SU-DHL-6 (cell line): ENCODE data around the gene VSIG4.

ENCODE experiments used
- H2AFZ ChIP-seq: fragments of 200-600 bp; sonication (generic); 2 replicates; pipeline ENCODE4 v1.6.1; 2014; ENCODE audit warnings: low read depth, mild to moderate bottlenecking, moderate library complexity, mixed read lengths, antibody characterized with exemption, low read length; ENCODE audit not compliant: severe bottlenecking
- H3F3A ChIP-seq: fragments of 200-600 bp; shearing (Covaris generic); 2 replicates; pipeline ENCODE4 v1.6.0; 2016; ENCODE audit warnings: antibody characterized with exemption, mild to moderate bottlenecking; ENCODE audit not compliant: insufficient read depth
- H3K27ac ChIP-seq: fragments of 200-600 bp; sonication (generic); 2 replicates; pipeline ENCODE4 v1.5.1; 2016; ENCODE audit warnings: low read depth, mild to moderate bottlenecking, low read length, moderate library complexity, mixed read lengths
- H3K27me3 ChIP-seq: fragments of 200-600 bp; sonication (generic), shearing (Covaris generic); 2 replicates; pipeline ENCODE4 v1.6.0; 2014; ENCODE audit warnings: mild to moderate bottlenecking, low read length
- H3K36me3 ChIP-seq: fragments of 200-600 bp; sonication (generic); 2 replicates; pipeline ENCODE4 v1.6.1; 2014; ENCODE audit warnings: mild to moderate bottlenecking, low read length, mixed read lengths
- H3K4me2 ChIP-seq: fragments of 300-600, 200-600 bp; shearing (Covaris generic), sonication (generic); 2 replicates; pipeline ENCODE4 v1.6.0; 2014; ENCODE audit warnings: low read length, low read depth, mild to moderate bottlenecking; ENCODE audit not compliant: poor library complexity, severe bottlenecking
- H3K4me3 ChIP-seq: fragments of 200-600 bp; sonication (generic); 2 replicates; pipeline ENCODE4 v1.5.1; 2014; ENCODE audit warnings: antibody characterized with exemption, low read length, mild to moderate bottlenecking, mixed read lengths; ENCODE audit not compliant: insufficient read depth, poor library complexity, severe bottlenecking
- H3K79me2 ChIP-seq: fragments of 200-600 bp; sonication (generic); 2 replicates; pipeline ENCODE4 v1.6.1; 2014; ENCODE audit warnings: mild to moderate bottlenecking, low read length, moderate library complexity; ENCODE audit not compliant: insufficient read depth
- H3K9ac ChIP-seq: fragments of 200-600 bp; sonication (generic); 2 replicates; pipeline ENCODE4 v1.7.0; 2014; ENCODE audit warnings: mild to moderate bottlenecking, low read length
- H3K9me2 ChIP-seq: fragments of 200-600 bp; sonication (generic); replicated peaks from 2 replicates; pipeline ENCODE4 v1.6.1; 2014; ENCODE audit warnings: low read length; ENCODE audit not compliant: insufficient read depth
- H3K9me3 ChIP-seq: fragments of 200-600 bp; sonication (generic); 2 replicates; pipeline ENCODE4 v1.6.1; 2014; ENCODE audit warnings: low read length, mixed read lengths; ENCODE audit not compliant: insufficient read depth
- H4K20me1 ChIP-seq: fragments of 200-600 bp; sonication (generic); 2 replicates; pipeline ENCODE4 v1.6.1; 2014; ENCODE audit warnings: low read depth, mild to moderate bottlenecking, antibody characterized with exemption, low read length, moderate library complexity, mixed read lengths
- EZH2phosphoT487 ChIP-seq: fragments of 200-600 bp; sonication (generic), shearing (Covaris generic); conservative IDR thresholded peaks from 2 replicates; pipeline ENCODE4 v1.6.1; 2018; ENCODE audit warnings: mild to moderate bottlenecking, antibody characterized with exemption, low read length, moderate library complexity, mixed read lengths
- TF ChIP-seq, protein P1 (sequence below): fragments of 200-600 bp; sonication (generic); IDR thresholded peaks from one replicate; pipeline ENCODE4 v1.5.1; 2017; ENCODE audit warnings: antibody characterized with exemption, mild to moderate bottlenecking, low read length, moderate library complexity; ENCODE audit not compliant: insufficient read depth, poor library complexity, severe bottlenecking

VSIG4 gene

DNA sequence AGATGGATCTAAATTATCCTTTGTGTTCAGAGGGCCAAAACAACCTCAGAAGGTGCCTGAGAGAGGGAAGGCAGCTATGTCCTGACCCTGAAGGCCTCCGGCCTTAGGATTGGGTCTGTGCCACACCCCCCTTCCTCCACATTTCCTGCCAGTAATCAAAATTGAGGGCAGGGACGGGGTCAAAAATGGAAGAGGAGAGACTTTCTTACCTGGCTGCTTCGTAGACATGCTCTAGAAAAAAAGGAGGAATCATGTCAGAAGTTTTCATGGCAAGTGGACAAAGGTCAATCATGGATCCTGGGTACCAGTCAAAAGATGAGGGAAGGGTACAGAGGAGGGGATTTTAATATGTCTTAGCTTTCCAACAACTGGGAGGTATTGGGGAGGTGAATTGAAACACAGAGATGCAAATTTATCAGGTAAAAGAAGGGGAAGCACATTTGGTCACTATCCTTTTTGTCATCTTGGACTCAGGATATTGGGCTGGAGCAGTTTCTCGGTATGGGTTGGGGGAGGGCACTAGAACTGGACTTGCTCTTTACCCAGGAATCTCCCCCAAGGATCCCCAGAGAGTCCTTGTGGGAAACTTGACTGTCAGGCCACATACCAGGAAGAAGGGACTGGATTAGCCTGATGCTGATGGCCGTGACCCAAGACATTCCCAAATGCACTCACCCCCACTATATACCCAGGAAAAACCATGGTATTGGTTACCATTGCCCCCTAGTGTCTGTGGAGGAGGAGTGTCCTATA, 17.1 kb downstream of the VSIG4 start:
- Histone ChIP-seq H3F3A (no peaks in the 10 kb centered on the region), H3K4me3 (no peak overlapping the region)

DNA sequence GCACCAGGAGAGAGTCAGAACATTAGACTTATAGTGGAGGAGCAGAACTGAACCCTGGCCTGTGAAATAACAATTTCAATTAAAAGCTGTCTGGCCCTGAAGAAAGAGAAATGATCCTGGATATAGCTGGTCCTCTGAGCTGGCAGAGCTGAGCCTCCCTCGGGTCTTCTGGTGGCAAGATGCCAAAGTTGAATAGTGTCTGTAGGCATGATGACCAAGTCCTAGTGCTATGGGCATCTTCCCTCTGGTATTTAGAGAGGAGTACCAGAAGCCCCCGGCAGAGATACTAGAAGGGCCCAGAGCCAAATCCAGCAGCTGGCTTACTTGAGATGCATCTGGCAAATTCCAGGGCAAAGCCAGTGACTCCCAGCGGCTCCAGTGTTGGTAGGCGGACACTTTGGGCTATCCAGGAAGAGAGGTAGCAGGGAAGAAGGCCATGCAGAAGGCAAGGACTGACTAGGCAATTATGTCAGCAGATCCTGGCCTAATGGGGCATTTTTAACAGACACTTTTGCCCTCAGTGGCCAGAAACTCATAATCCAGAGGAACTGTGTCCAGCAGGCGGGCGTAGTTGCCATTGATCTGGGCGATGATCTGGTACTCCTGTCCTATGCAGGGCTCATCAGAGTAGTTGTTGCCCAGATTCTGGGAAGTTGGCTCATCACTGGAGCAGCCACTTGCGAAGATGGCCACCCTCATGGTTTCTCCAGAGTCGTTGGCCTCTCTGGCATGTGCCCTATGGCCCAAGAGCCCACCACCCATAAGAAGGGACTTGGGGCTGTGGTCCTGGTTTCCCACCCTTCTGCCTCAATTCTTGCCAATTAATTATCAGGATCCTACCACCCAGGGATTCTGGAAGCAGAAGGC, 17.9 kb downstream of the VSIG4 start:
- no peaks in the 10 kb centered on the region for H4K20me1 ChIP-seq
- no peaks in the 10 kb centered on the region for H3K9me2 ChIP-seq
- H3K79me2 ChIP-seq: no peaks in the 10 kb centered on the region
- no peaks in the 10 kb centered on the region for H3K9me3 ChIP-seq
- no peak overlapping the region for H3K4me3 ChIP-seq
- H3K4me2 ChIP-seq: no peak overlapping the region
- H3K36me3 ChIP-seq: no peaks in the 10 kb centered on the region
- H3F3A ChIP-seq: no peaks in the 10 kb centered on the region
- no peak for TF ChIP-seq EZH2phosphoT487
- TF ChIP-seq, protein P1, sequence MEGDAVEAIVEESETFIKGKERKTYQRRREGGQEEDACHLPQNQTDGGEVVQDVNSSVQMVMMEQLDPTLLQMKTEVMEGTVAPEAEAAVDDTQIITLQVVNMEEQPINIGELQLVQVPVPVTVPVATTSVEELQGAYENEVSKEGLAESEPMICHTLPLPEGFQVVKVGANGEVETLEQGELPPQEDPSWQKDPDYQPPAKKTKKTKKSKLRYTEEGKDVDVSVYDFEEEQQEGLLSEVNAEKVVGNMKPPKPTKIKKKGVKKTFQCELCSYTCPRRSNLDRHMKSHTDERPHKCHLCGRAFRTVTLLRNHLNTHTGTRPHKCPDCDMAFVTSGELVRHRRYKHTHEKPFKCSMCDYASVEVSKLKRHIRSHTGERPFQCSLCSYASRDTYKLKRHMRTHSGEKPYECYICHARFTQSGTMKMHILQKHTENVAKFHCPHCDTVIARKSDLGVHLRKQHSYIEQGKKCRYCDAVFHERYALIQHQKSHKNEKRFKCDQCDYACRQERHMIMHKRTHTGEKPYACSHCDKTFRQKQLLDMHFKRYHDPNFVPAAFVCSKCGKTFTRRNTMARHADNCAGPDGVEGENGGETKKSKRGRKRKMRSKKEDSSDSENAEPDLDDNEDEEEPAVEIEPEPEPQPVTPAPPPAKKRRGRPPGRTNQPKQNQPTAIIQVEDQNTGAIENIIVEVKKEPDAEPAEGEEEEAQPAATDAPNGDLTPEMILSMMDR: no peak
- H3K27me3 ChIP-seq: no peaks in the 10 kb centered on the region
- H2AFZ ChIP-seq: no peak overlapping the region
- no peak overlapping the region for H3K27ac ChIP-seq
- H3K9ac ChIP-seq: no peak overlapping the region

More for the DNA sequence above, 17.1 kb downstream of the VSIG4 start:
- Histone ChIP-seq H3K9me3 (no peaks in the 10 kb centered on the region), H3K4me2 (no peak overlapping the region), H3K27me3 (no peaks in the 10 kb centered on the region), H3K36me3 (no peaks in the 10 kb centered on the region), H3K9ac (no peak overlapping the region), H3K9me2 (no peaks in the 10 kb centered on the region), H3K27ac (no peak overlapping the region), H2AFZ (no peak overlapping the region), H4K20me1 (no peaks in the 10 kb centered on the region), H3K79me2 (no peaks in the 10 kb centered on the region)
- no peak for TF ChIP-seq EZH2phosphoT487
- TF ChIP-seq, protein P1: no peak

DNA sequence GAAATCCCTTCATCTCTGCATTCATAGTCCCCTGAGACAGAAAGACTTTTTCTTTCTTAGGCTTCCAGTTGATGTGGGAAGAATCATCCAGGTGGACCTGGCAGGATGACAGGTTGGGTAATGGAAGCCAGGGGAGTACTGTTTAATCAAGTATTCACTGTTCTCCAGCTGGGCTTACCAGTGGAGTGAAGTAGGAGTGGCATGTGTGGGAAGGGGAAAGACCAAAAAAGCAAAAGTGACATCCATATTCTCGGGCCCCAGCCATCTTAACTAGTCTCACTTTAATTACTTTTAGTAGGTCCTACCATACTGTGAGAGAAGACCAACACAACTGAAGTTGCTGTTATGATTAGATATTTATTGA, 18.5 kb downstream of the VSIG4 start:
- TF ChIP-seq EZH2phosphoT487: no peak
- TF ChIP-seq, protein P1: no peak
- Histone ChIP-seq H3K9ac (no peak overlapping the region), H3K79me2 (no peaks in the 10 kb centered on the region), H4K20me1 (no peaks in the 10 kb centered on the region), H2AFZ (no peak overlapping the region), H3K9me3 (no peaks in the 10 kb centered on the region), H3F3A (no peaks in the 10 kb centered on the region), H3K4me2 (no peak overlapping the region), H3K27ac (no peak overlapping the region), H3K27me3 (no peaks in the 10 kb centered on the region), H3K36me3 (no peaks in the 10 kb centered on the region), H3K4me3 (no peak overlapping the region), H3K9me2 (no peaks in the 10 kb centered on the region)
